GM12865 (cell line): ENCODE results near the gene CSNK1G2.

Source experiments
- DNase-seq: peaks from one replicate; pipeline ENCODE4 v3.0.0; 2010; ENCODE audit warnings: low read depth
- H3K4me3 ChIP-seq: 2 replicates; pipeline ENCODE4 v1.5.1; 2011; ENCODE audit warnings: mild to moderate bottlenecking, low read depth, low read length, control low read depth
- TF ChIP-seq, protein P1 (sequence below): IDR thresholded peaks from 2 replicates; pipeline ENCODE4 v1.5.1; 2011; ENCODE audit warnings: low read length, control low read depth, low read depth, inconsistent platforms; ENCODE audit not compliant: insufficient read depth; ENCODE audit errors: missing control alignments

Gene CSNK1G2

DNA sequence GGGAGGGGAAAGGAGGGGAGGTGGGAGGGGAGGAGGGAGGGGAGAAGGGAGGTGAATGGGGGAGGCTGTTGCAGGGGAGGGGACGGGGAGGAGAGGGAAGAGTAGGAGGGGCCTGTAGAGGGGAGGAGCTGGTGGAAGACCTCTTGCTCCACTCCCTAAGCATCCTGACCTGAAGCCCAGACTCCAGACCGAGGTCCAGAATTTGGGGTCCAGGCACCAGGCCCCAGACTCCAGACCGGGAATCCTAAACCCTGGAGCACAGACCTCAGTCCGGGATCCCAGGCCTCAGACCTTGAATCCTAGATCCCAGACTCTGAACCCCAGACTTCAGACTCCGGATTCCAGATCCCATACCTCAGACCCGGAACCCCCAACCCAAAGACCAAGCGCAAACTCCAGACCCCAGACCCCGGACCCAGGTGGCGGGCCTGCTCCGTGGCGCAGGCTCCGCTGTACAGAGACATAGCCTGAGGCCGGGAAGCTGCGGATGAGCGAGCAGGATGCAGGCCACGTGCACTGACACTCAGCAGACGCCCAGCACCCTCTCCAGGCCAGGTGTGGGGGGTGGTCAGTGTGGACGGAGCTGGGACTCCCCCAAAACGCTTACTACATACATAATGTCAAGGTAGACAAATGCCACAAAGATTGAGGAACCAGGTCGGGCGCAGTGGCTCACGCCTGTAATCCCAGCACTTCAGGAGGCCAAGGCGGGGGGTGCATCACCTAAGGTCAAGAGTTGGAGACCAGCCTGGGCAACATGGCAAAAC, 75.3 kb downstream of the CSNK1G2 start:
- TF ChIP-seq, protein P1, sequence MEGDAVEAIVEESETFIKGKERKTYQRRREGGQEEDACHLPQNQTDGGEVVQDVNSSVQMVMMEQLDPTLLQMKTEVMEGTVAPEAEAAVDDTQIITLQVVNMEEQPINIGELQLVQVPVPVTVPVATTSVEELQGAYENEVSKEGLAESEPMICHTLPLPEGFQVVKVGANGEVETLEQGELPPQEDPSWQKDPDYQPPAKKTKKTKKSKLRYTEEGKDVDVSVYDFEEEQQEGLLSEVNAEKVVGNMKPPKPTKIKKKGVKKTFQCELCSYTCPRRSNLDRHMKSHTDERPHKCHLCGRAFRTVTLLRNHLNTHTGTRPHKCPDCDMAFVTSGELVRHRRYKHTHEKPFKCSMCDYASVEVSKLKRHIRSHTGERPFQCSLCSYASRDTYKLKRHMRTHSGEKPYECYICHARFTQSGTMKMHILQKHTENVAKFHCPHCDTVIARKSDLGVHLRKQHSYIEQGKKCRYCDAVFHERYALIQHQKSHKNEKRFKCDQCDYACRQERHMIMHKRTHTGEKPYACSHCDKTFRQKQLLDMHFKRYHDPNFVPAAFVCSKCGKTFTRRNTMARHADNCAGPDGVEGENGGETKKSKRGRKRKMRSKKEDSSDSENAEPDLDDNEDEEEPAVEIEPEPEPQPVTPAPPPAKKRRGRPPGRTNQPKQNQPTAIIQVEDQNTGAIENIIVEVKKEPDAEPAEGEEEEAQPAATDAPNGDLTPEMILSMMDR: no peak
- H3K4me3 ChIP-seq: peak overlapping the region; percentile 78
- peak; percentile 88 for DNase-seq

DNA sequence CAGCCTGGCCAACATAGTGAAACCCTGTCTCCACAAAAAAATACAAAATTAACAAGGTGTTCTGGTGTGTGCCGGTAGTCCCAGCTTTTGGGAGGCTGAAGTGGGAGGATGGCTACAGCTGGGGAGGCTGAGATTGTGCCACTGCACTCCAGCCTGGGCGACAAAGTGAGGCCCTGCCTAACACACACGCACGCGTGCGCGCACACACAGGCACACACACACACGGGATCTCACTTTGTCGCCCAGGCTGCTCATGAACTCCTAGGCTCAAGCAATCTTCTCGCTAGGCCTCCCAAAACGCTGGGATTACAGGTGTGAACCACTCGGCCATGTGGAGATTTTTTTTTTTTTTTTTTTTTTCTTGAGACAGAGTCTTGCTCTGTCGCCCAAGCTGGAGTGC, 77.8 kb downstream of the CSNK1G2 start:
- H3K4me3 ChIP-seq: no peak overlapping the region
- TF ChIP-seq, protein P1: no peak
- DNase-seq: no peak

DNA sequence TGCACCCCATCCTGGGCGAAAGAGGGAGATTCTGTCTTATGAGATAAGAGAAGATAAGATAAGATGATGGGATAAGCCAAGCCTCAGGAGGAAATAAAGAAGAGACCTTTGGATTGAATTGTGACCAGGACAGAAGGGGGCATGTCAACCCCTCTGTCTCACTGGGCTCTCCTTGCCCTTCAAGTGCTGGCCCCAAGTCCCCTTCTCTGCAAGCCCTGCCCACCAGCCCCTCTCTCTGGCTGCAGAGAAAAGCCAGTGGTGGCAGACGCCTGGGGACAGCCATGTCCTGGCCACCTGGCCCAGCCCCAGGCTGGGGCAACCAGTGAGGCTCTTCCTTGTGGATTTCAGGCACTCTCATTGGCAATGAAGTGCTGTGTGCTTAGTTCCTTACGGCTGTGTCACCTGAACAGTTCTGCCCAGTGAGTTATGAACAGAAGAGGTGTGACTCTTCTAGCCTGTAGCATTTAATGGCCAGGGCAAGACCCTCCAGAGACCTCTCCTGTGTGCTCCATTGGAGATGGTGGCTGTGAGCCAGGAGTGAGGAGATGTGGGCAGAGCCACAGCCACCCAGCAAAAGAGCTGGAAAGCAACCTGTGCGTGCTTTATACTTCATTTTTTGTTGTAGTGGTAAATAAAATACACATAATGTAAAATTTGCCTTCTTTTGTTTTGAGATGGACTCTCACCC, 80.6 kb downstream of the CSNK1G2 start:
- no peak for DNase-seq
- H3K4me3 ChIP-seq: no peak overlapping the region
- TF ChIP-seq, protein P1: no peak

GRCh38 chr19:2022289-2022688, 81.3 kb downstream of the CSNK1G2 start:
- DNase-seq: no peak
- no peak overlapping the region for H3K4me3 ChIP-seq
- TF ChIP-seq, protein P1: no peak

DNA sequence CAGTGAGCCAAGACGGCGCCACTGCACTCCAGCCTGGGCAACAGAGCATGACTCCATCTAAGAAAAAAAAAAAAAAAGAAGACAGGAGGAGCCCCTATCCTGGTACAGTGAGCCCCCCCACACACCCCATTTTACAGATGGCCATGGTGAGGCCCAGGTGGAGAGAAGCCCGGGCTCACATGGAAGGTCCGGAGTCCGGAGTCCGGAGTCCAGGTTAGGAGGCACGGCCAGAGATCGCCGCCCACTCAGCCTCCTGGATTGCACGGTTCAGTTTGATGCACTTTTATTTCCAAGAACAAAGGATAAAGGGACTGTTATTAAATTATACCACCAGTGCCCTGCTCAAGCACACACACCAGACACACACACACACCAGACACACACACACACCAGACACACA, 85.8 kb downstream of the CSNK1G2 start:
- TF ChIP-seq, protein P1: no peak
- no peak overlapping the region for H3K4me3 ChIP-seq
- DNase-seq: no peak

DNA sequence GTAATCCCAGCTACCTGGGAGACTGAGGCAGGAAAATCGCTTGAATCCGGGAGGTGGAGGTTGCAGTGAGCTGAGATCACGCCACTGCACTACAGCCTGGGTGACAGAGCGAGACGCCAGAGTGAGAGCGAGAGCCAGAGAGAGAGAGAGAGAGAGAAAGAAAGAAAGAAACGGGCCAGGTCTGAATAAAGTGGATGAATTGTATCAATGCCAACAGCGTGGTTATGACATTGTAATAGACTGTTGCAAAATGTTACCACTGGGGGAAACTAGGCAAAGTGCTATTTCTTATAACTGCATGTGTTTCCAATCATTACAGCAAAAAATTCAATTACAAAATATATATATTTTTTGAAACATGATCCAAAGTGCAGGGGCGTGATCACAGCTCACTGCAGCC, 86.4 kb downstream of the CSNK1G2 start:
- TF ChIP-seq, protein P1: no peak
- DNase-seq: no peak
- no peak overlapping the region for H3K4me3 ChIP-seq
